ENCODE measurements around the gene AKIRIN2.

The AKIRIN2 gene

GRCh38 chr6:87738744-87739143 lies 36.7 kb upstream of the AKIRIN2 start:
- H3K4me3 ChIP-seq (ENCODE audit: low read depth, low read length) = no peak overlapping the region
- DNase-seq (ENCODE audit: low read depth) = no peak
- no peak for TF ChIP-seq CTCF (IDR thresholded peaks at IDR 0.05; ENCODE audit: low read depth, low read length, missing control alignments)
- in situ Hi-C loops (cut with HindIII; ENCODE audit: low sequenced_read_pairs) = no loop called here

GRCh38 chr6:87738000-87738399 lies 36.0 kb upstream of the AKIRIN2 start:
- in situ Hi-C loops (cut with HindIII; ENCODE audit: low sequenced_read_pairs) = no loop called here
- TF ChIP-seq CTCF (IDR thresholded peaks at IDR 0.05; ENCODE audit: low read depth, low read length, missing control alignments) = no peak
- no peak overlapping the region for H3K4me3 ChIP-seq (ENCODE audit: low read depth, low read length)
- no peak for DNase-seq (ENCODE audit: low read depth)

- no peak overlapping the region for H3K4me3 ChIP-seq (ENCODE audit: low read depth, low read length)
- in situ Hi-C loops (cut with HindIII; ENCODE audit: low sequenced_read_pairs) = no loop called here
- TF ChIP-seq CTCF (IDR thresholded peaks at IDR 0.05; ENCODE audit: low read depth, low read length, missing control alignments) = no peak
- DNase-seq (ENCODE audit: low read depth) = no peak
These were observed 34.9 kb upstream of the AKIRIN2 start for GRCh38 chr6:87736809-87737540.

GRCh38 chr6:87731818-87732661 lies 30.0 kb upstream of the AKIRIN2 start:
- peak; percentile 95 for DNase-seq (ENCODE audit: low read depth)
- TF ChIP-seq CTCF (IDR thresholded peaks at IDR 0.05; ENCODE audit: low read depth, low read length, missing control alignments) = no peak
- H3K4me3 ChIP-seq (ENCODE audit: low read depth, low read length) = no peak overlapping the region
- in situ Hi-C loops (cut with HindIII; ENCODE audit: low sequenced_read_pairs) = no loop called here

GRCh38 chr6:87731080-87731479 lies 29.0 kb upstream of the AKIRIN2 start:
- DNase-seq (ENCODE audit: low read depth) = no peak
- in situ Hi-C loops (cut with HindIII; ENCODE audit: low sequenced_read_pairs) = no loop called here
- H3K4me3 ChIP-seq (ENCODE audit: low read depth, low read length) = no peak overlapping the region
- no peak for TF ChIP-seq CTCF (IDR thresholded peaks at IDR 0.05; ENCODE audit: low read depth, low read length, missing control alignments)

GRCh38 chr6:87729965-87730719 lies 28.1 kb upstream of the AKIRIN2 start:
- TF ChIP-seq CTCF (IDR thresholded peaks at IDR 0.05; ENCODE audit: low read depth, low read length, missing control alignments) = no peak
- DNase-seq (ENCODE audit: low read depth) = no peak
- in situ Hi-C loops (cut with HindIII; ENCODE audit: low sequenced_read_pairs) = no loop called here
- H3K4me3 ChIP-seq (ENCODE audit: low read depth, low read length) = no peak overlapping the region
